Liver (tissue), 3 donors: ENCODE results near the gene DAPK2.

Experiments
- ATF3 ChIP-seq: IDR thresholded peaks from 2 replicates; pipeline ENCODE4 v1.6.1; 2016; ENCODE audit warnings: antibody characterized with exemption
- CTCF ChIP-seq: fragments of 150-350 bp; IDR thresholded peaks from 2 replicates; pipeline ENCODE4 v1.5.1; 2017; ENCODE audit warnings: improper control_type of control experiment, low read depth, low read length; ENCODE audit not compliant: missing input control
- EGR1 ChIP-seq, 2 donors: IDR thresholded peaks; 2 replicates each; pipeline ENCODE4 v1.6.1; 2016 to 2018; ENCODE audit warnings: antibody characterized with exemption in 2 of 2, low read depth in 2 of 2
- FOXA1 ChIP-seq: IDR thresholded peaks from 2 replicates; pipeline ENCODE4 v1.6.1; 2016; ENCODE audit warnings: antibody characterized with exemption
- GABPA ChIP-seq, 2 donors: IDR thresholded peaks in 1 of 2; conservative IDR thresholded peaks in 1 of 2; 2 replicates each; pipeline ENCODE4 v1.6.1; 2016; ENCODE audit warnings: antibody characterized with exemption in 2 of 2, mild to moderate bottlenecking in 1 of 2, moderate library complexity in 1 of 2
- MAX ChIP-seq: IDR thresholded peaks from 2 replicates; pipeline ENCODE4 v1.6.1; 2016; ENCODE audit warnings: antibody characterized with exemption
- RAD21 ChIP-seq, 2 donors: IDR thresholded peaks; 2 replicates each; pipeline ENCODE4 v1.6.1; 2016; ENCODE audit warnings: antibody characterized with exemption in 2 of 2, mild to moderate bottlenecking in 2 of 2
- REST ChIP-seq: IDR thresholded peaks from 2 replicates; pipeline ENCODE4 v1.6.1; 2016; ENCODE audit warnings: antibody characterized with exemption, mild to moderate bottlenecking
- TAF1 ChIP-seq: conservative IDR thresholded peaks from 2 replicates; pipeline ENCODE4 v1.6.1; 2016; ENCODE audit warnings: antibody characterized with exemption, mild to moderate bottlenecking
- YY1 ChIP-seq: IDR thresholded peaks from 2 replicates; pipeline ENCODE4 v1.6.1; 2016; ENCODE audit warnings: antibody characterized with exemption, mild to moderate bottlenecking
- ZBTB33 ChIP-seq: IDR thresholded peaks from 2 replicates; pipeline ENCODE4 v1.6.1; 2016; ENCODE audit warnings: antibody characterized with exemption
- donor health status: healthy.
- donor health status: healthy.

GRCh38 chr15:64004587-64004986, 41.7 kb downstream of the DAPK2 start:
- TF ChIP-seq CTCF, result no peak
- no peak for TF ChIP-seq YY1
- TF ChIP-seq GABPA (IDR thresholded peaks at IDR 0.05 in 1 of 2, conservative IDR thresholded peaks at IDR 0.05 in 1 of 2), result no peak
- TF ChIP-seq TAF1, result no peak
- no peak for TF ChIP-seq ZBTB33
- no peak for TF ChIP-seq FOXA1
- TF ChIP-seq EGR1 (IDR thresholded peaks at IDR 0.05; ENCODE audit: low read depth in 2 of 2), result no peak
- no peak for TF ChIP-seq REST
- TF ChIP-seq MAX, result peak; percentile 35
- no peak for TF ChIP-seq ATF3
- TF ChIP-seq RAD21 (IDR thresholded peaks at IDR 0.05), result no peak
